ENCODE results near the gene CELF4. TPM values are rescaled to one million over a fixed set of nuclear protein-coding genes. Genes with fewer than 3 reads are reported as not detected.

The CELF4 gene
- total and polyA plus RNA-seq, 2 experiments from 2014 or later = 0.24 TPM; not detected in 1

- DNase-seq = no peak
- H3K79me2 ChIP-seq (ENCODE audit: insufficient read depth) = no peaks in the 10 kb centered on the region
- no peaks in the 10 kb centered on the region for H3K27me3 ChIP-seq (replicated peaks; ENCODE audit: insufficient read depth)
- H2AFZ ChIP-seq = no peak overlapping the region
- in situ Hi-C loops (cut with MboI) = no loop called here
- H3K4me3 ChIP-seq = no peak overlapping the region
- no peaks in the 10 kb centered on the region for H3K36me3 ChIP-seq (ENCODE audit: low read depth)
- TF ChIP-seq EZH2 (IDR thresholded peaks at IDR 0.05; ENCODE audit: insufficient read depth, poor library complexity, severe bottlenecking) (no peak), EZH2phosphoT487 (IDR thresholded peaks at IDR 0.05; ENCODE audit: insufficient read depth, low read depth) (no peak)
- no peak overlapping the region for H3K9ac ChIP-seq
- no peaks in the 10 kb centered on the region for H3F3A ChIP-seq (ENCODE audit: insufficient read depth)
- no peaks in the 10 kb centered on the region for H3K9me2 ChIP-seq (ENCODE audit: insufficient read depth)
- no peaks in the 10 kb centered on the region for H3K9me3 ChIP-seq (ENCODE audit: low read depth)
- no peak overlapping the region for H3K27ac ChIP-seq
- WGBS, 2 experiments (ENCODE audit: low coverage in 1 of 2, low lambda C conversion rate in 2 of 2, missing lambda C conversion rate in 2 of 2) = 76% methylated on average over 3 of the region's 3 CpGs
- H3K4me1 ChIP-seq (ENCODE audit: insufficient read depth) = peaks cover 14% of the 10 kb centered on the region
- H4K20me1 ChIP-seq (ENCODE audit: insufficient read depth) = no peaks in the 10 kb centered on the region
- H3K4me2 ChIP-seq (ENCODE audit: unreplicated experiment) = no peak overlapping the region
Measured at GRCh38 chr18:37403788-37404187, 161.8 kb downstream of the CELF4 start.

GRCh38 chr18:37403100-37403781 is 162.4 kb downstream of the CELF4 start:
- Histone ChIP-seq H3K27me3 (replicated peaks; ENCODE audit: insufficient read depth) (no peaks in the 10 kb centered on the region), H3K9me2 (ENCODE audit: insufficient read depth) (no peaks in the 10 kb centered on the region), H3K36me3 (ENCODE audit: low read depth) (no peaks in the 10 kb centered on the region), H3K27ac (peak overlapping the region; percentile 41; the same call in 1 of the 2 replicates), H3K4me1 (ENCODE audit: insufficient read depth) (peaks cover 14% of the 10 kb centered on the region), H3K9ac (peak overlapping the region; percentile 44; the same call in 1 of the 2 replicates), H4K20me1 (ENCODE audit: insufficient read depth) (no peaks in the 10 kb centered on the region), H3K9me3 (ENCODE audit: low read depth) (no peaks in the 10 kb centered on the region), H3F3A (ENCODE audit: insufficient read depth) (no peaks in the 10 kb centered on the region), H2AFZ (peak overlapping the region; percentile 75), H3K4me3 (no peak overlapping the region), H3K79me2 (ENCODE audit: insufficient read depth) (no peaks in the 10 kb centered on the region), H3K4me2 (ENCODE audit: unreplicated experiment) (peak overlapping the region; percentile 25)
- TF ChIP-seq EZH2phosphoT487 (IDR thresholded peaks at IDR 0.05; ENCODE audit: insufficient read depth, low read depth) (no peak), EZH2 (IDR thresholded peaks at IDR 0.05; ENCODE audit: insufficient read depth, poor library complexity, severe bottlenecking) (no peak)
- peak; percentile 92 for DNase-seq
- in situ Hi-C loops (cut with MboI) = no loop called here
- WGBS, 2 experiments (ENCODE audit: low coverage in 1 of 2, low lambda C conversion rate in 2 of 2, missing lambda C conversion rate in 2 of 2) = 30 to 37% methylated on average over 16 to 20 of the region's 20 CpGs

- DNase-seq = no peak
- Histone ChIP-seq H3K9me3 (ENCODE audit: low read depth) (no peaks in the 10 kb centered on the region), H3K4me2 (ENCODE audit: unreplicated experiment) (peak overlapping the region; percentile 25), H4K20me1 (ENCODE audit: insufficient read depth) (no peaks in the 10 kb centered on the region), H3K4me3 (no peak overlapping the region), H3K27ac (peak overlapping the region; percentile 41; the same call in 1 of the 2 replicates), H3K9ac (peak overlapping the region; percentile 44; the same call in 1 of the 2 replicates), H3K9me2 (ENCODE audit: insufficient read depth) (no peaks in the 10 kb centered on the region), H3F3A (ENCODE audit: insufficient read depth) (no peaks in the 10 kb centered on the region), H2AFZ (peak overlapping the region; percentile 75), H3K79me2 (ENCODE audit: insufficient read depth) (no peaks in the 10 kb centered on the region), H3K36me3 (ENCODE audit: low read depth) (no peaks in the 10 kb centered on the region), H3K27me3 (replicated peaks; ENCODE audit: insufficient read depth) (no peaks in the 10 kb centered on the region), H3K4me1 (ENCODE audit: insufficient read depth) (peaks cover 14% of the 10 kb centered on the region)
- WGBS, 2 experiments (ENCODE audit: low coverage in 1 of 2, low lambda C conversion rate in 2 of 2, missing lambda C conversion rate in 2 of 2) = 0 to 7% methylated on average over 1 of the region's 1 CpG
- in situ Hi-C loops (cut with MboI) = no loop called here
- no peak for TF ChIP-seq EZH2 (IDR thresholded peaks at IDR 0.05; ENCODE audit: insufficient read depth, poor library complexity, severe bottlenecking)
Measured at GRCh38 chr18:37402735-37403099, 162.9 kb downstream of the CELF4 start.

GRCh38 chr18:37400802-37401201 is 164.8 kb downstream of the CELF4 start:
- Histone ChIP-seq H3K36me3 (ENCODE audit: low read depth) (no peaks in the 10 kb centered on the region), H3K9me2 (ENCODE audit: insufficient read depth) (no peaks in the 10 kb centered on the region), H3K79me2 (ENCODE audit: insufficient read depth) (no peaks in the 10 kb centered on the region), H3F3A (ENCODE audit: insufficient read depth) (no peaks in the 10 kb centered on the region), H3K27ac (no peak overlapping the region), H3K9ac (no peak overlapping the region), H3K4me2 (ENCODE audit: unreplicated experiment) (no peak overlapping the region), H3K4me3 (no peak overlapping the region), H3K27me3 (replicated peaks; ENCODE audit: insufficient read depth) (no peaks in the 10 kb centered on the region), H3K4me1 (ENCODE audit: insufficient read depth) (peaks cover 14% of the 10 kb centered on the region), H3K9me3 (ENCODE audit: low read depth) (no peaks in the 10 kb centered on the region), H2AFZ (no peak overlapping the region), H4K20me1 (ENCODE audit: insufficient read depth) (no peaks in the 10 kb centered on the region)
- in situ Hi-C loops (cut with MboI) = no loop called here
- WGBS, 2 experiments (ENCODE audit: low coverage in 1 of 2, low lambda C conversion rate in 2 of 2, missing lambda C conversion rate in 2 of 2) = 76 to 80% methylated on average over 4 of the region's 4 CpGs
- no peak for TF ChIP-seq EZH2phosphoT487 (IDR thresholded peaks at IDR 0.05; ENCODE audit: insufficient read depth, low read depth)
- no peak for TF ChIP-seq EZH2 (IDR thresholded peaks at IDR 0.05; ENCODE audit: insufficient read depth, poor library complexity, severe bottlenecking)
- DNase-seq = no peak

All from GM23248 (cell line).